HL-60 (cell line): ENCODE results near the gene LRRC25.
A peak's percentile ranks its signal among the peaks of the same experiment; 100 is the strongest.
"Not testable (repeated sequence)": the region's sequence is repeated elsewhere in the genome, so short reads cannot be mapped to it uniquely, and the experiment has no call there.

Experiments
- DNase-seq, 2 experiments: peaks; one replicate each; pipeline ENCODE4 v3.0.0-alpha.2; 2010 to 2020; ENCODE audit warnings: low read depth in 1 of 2, low spot score in 1 of 2
- H3K27ac ChIP-seq: fragments of 250-450 bp; sonication (Bioruptor Pico); replicated peaks from 2 replicates; pipeline ENCODE4 v1.5.1; 2020; ENCODE audit warnings: mild to moderate bottlenecking, moderate library complexity
- H3K27me3 ChIP-seq: fragments of 250-450 bp; sonication (Bioruptor Pico); 2 replicates; pipeline ENCODE4 v1.5.1; 2021; ENCODE audit warnings: mild to moderate bottlenecking, moderate library complexity; ENCODE audit not compliant: insufficient read depth, poor library complexity, severe bottlenecking
- H3K4me3 ChIP-seq: replicated peaks from 2 replicates; pipeline ENCODE4 v1.5.1; 2011; ENCODE audit warnings: mild to moderate bottlenecking, control low read depth, low read length; ENCODE audit not compliant: insufficient read depth
- GABPA ChIP-seq: IDR thresholded peaks from 2 replicates; pipeline ENCODE4 v1.6.1; 2012; ENCODE audit warnings: low read depth
- POLR2AphosphoS5 ChIP-seq: IDR thresholded peaks from 2 replicates; pipeline ENCODE4 v1.6.1; 2012; ENCODE audit warnings: low read depth
- SPI1 ChIP-seq: IDR thresholded peaks from 2 replicates; pipeline ENCODE4 v1.6.1; 2012; ENCODE audit warnings: low read depth, mild to moderate bottlenecking, borderline replicate concordance
- TF ChIP-seq, protein P1 (sequence below): IDR thresholded peaks from 2 replicates; pipeline ENCODE4 v1.6.1; 2012; ENCODE audit warnings: low read depth; ENCODE audit not compliant: insufficient replicate concordance
- TF ChIP-seq, protein P2 (sequence below): IDR thresholded peaks from one replicate; pipeline ENCODE4 v1.5.1; 2011; ENCODE audit warnings: low read length, control low read depth, inconsistent platforms; ENCODE audit not compliant: insufficient read depth

LRRC25 gene

DNA sequence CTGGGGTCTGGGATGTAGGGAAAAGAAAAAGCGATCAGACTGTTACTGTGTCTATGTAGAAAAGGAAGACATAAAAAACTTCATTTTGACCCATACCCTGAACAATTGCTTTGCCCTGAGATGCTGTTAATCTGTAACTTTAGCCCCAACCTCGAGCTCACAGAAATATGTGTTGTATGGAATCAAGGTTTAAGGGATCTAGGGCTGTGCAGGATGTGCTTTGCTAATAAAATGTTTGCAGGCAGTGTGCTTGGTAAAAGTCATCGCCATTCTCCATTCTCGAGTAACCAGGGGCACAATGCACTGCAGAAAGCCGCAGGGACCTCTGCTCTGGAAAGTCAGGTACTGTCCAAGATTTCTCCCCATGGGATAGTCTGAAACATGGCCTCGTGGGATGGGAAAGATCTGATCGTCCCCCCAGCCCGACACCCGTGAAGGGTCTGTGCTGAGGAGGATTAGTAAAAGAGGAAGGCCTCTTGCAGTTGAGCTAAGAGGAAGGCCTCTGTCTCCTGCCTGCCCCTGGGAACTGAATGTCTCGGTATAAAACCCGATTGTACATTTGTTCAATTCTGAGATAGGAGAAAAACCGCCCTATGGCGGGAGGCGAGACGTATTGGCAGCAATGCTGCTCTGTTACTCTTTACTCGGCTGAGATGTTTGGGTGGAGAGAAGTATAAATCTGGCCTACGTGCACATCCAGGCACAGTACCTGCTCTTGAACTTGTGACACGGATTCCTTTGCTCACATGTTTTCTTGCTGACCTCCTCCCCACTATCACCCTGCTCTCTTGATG lies 5.2 kb upstream of the LRRC25 start:
- H3K27ac ChIP-seq: peak overlapping the region; percentile 78
- not testable (repeated sequence) for H3K4me3 ChIP-seq

GRCh38 chr19:18401580-18402112 lies 4.2 kb upstream of the LRRC25 start:
- peak; percentile 87 to 98 for DNase-seq
- Histone ChIP-seq H3K27me3 (no peaks in the 10 kb centered on the region), H3K27ac (peak overlapping the region; percentile 78), H3K4me3 (no peak overlapping the region)
- TF ChIP-seq, protein P1, sequence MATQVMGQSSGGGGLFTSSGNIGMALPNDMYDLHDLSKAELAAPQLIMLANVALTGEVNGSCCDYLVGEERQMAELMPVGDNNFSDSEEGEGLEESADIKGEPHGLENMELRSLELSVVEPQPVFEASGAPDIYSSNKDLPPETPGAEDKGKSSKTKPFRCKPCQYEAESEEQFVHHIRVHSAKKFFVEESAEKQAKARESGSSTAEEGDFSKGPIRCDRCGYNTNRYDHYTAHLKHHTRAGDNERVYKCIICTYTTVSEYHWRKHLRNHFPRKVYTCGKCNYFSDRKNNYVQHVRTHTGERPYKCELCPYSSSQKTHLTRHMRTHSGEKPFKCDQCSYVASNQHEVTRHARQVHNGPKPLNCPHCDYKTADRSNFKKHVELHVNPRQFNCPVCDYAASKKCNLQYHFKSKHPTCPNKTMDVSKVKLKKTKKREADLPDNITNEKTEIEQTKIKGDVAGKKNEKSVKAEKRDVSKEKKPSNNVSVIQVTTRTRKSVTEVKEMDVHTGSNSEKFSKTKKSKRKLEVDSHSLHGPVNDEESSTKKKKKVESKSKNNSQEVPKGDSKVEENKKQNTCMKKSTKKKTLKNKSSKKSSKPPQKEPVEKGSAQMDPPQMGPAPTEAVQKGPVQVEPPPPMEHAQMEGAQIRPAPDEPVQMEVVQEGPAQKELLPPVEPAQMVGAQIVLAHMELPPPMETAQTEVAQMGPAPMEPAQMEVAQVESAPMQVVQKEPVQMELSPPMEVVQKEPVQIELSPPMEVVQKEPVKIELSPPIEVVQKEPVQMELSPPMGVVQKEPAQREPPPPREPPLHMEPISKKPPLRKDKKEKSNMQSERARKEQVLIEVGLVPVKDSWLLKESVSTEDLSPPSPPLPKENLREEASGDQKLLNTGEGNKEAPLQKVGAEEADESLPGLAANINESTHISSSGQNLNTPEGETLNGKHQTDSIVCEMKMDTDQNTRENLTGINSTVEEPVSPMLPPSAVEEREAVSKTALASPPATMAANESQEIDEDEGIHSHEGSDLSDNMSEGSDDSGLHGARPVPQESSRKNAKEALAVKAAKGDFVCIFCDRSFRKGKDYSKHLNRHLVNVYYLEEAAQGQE: no peak
- TF ChIP-seq, protein P2, sequence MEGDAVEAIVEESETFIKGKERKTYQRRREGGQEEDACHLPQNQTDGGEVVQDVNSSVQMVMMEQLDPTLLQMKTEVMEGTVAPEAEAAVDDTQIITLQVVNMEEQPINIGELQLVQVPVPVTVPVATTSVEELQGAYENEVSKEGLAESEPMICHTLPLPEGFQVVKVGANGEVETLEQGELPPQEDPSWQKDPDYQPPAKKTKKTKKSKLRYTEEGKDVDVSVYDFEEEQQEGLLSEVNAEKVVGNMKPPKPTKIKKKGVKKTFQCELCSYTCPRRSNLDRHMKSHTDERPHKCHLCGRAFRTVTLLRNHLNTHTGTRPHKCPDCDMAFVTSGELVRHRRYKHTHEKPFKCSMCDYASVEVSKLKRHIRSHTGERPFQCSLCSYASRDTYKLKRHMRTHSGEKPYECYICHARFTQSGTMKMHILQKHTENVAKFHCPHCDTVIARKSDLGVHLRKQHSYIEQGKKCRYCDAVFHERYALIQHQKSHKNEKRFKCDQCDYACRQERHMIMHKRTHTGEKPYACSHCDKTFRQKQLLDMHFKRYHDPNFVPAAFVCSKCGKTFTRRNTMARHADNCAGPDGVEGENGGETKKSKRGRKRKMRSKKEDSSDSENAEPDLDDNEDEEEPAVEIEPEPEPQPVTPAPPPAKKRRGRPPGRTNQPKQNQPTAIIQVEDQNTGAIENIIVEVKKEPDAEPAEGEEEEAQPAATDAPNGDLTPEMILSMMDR: peak; percentile 55
- TF ChIP-seq POLR2AphosphoS5 (peak; percentile 62), SPI1 (peak; percentile 99), GABPA (peak; percentile 51; the same call in 1 of the 2 replicates)

More for the DNA sequence above, 5.2 kb upstream of the LRRC25 start:
- H3K27me3 ChIP-seq: not testable (repeated sequence)
- peak in 1 of 2 experiments; percentile 63 for DNase-seq
- TF ChIP-seq SPI1: peak; percentile 86

DNA sequence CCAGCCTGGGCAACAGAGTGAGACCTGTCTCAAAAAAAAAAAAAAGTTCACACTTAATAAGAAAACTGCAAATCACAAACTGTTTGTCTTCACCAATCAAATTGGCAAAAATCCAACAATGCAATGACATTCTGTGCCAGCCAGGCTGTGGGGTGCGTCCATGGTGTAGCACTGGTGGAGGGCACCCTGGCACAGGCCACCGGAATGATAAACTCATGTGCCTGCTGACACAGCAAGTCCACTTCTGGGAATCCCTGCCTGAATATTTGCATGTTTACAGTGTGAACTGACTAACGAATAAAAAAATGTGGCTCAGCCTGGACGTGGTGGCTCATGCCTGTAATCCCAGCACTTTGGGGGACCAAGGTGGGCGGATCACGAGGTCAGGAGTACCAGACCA lies 1.6 kb upstream of the LRRC25 start:
- DNase-seq: no peak
- H3K4me3 ChIP-seq: no peak overlapping the region
- no peak overlapping the region for H3K27ac ChIP-seq
- TF ChIP-seq SPI1: no peak
- H3K27me3 ChIP-seq: no peaks in the 10 kb centered on the region

- no peak for DNase-seq
- peak overlapping the region; percentile 45 for H3K4me3 ChIP-seq
- H3K27me3 ChIP-seq: no peaks in the 10 kb centered on the region
- TF ChIP-seq, protein P1: no peak
- TF ChIP-seq SPI1 (no peak), GABPA (no peak), POLR2AphosphoS5 (no peak)
- TF ChIP-seq, protein P2: no peak
- H3K27ac ChIP-seq: peak overlapping the region; percentile 79
Observed at GRCh38 chr19:18396471-18397241, 766 bp downstream of the LRRC25 start.
